COR-L47 (cell line): ENCODE results near the gene CHRNA4.
"Not testable (repeated sequence)": the region's sequence is repeated elsewhere in the genome, so short reads cannot be mapped to it uniquely, and the experiment has no call there.

Source experiments
- DNase-seq: peaks from one replicate; lab custom pipeline; 2025; lab: John Stamatoyannopoulos, UW

The CHRNA4 gene

DNA sequence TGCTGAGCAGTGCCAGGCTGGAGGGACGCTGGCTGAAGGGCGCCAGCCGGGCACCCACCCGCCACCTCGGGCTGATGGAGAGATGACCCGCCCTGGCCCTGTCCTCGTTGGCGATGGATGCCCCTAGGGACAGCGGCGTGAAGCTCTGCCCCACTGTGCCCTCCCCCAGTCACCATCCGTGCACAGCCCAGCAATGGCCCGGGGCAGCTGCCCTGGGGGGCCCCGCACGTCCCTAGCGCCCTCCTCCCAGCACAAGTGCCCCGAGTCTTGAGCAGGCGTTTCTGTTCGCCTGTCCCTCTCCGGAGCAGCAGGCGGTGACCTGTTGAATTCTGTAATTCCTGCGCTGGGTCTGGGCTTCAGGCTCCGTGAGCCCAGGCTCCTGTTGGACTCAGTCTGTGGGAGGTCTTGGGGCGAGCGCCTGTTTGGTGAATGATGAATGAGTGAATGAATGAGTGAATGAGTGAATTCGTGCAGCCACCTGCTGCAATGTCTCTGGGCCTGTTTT, 36.8 kb upstream of the CHRNA4 start:
- DNase-seq: no peak

DNA sequence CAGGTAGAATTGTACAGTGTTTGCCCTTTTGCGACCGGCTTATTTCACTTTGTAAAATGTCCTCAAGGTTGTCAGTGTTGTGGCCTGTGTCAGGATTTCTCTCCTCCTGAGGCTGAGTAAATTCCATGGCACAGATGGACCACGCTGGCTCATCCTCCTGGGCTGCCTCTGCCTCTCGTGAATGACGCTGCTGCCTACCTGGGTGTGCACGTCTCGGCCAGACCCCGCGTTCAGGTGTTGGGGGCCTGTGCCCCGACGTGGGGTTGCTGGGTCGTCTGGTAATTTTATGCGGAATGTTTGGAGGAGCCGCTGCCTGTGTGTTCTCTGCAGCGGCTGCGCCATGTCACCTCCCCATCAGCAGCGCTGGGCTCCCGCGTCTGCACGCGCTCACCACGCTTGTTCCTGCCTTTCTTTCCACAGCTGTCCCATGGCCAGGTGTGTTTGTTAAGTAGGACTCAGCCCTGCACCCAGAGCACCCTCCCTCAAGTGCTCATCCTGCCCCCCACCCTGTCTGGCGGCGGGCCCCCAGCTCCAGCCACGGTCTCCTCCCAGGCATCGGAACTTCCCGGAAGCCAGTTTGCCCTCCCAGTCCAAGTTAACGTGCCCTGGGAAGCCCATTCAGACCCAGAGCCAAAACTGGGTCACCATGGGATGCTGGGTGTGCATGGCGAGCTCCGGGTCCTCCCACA, 36.1 kb upstream of the CHRNA4 start:
- DNase-seq: no peak

DNA sequence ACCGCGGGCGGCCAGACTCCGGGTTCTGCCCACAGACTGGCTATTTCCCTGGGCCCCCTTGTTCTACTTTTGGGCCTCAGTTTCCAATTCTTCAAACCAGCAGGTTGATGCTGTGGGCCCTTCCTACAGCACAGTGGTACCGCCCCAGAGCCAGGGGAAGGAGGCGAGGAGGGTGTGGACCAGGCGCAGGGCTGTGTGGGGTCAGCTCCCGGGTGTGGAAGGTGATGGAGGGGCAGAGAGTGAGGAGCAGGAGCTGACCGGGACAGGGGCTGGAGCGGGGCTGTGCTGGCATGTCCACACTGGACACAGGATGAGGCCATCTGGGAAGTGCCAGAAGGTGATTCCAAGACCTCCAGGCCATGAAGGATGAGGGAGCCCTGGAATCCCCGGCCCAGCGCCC, 35.2 kb upstream of the CHRNA4 start:
- no peak for DNase-seq

DNA sequence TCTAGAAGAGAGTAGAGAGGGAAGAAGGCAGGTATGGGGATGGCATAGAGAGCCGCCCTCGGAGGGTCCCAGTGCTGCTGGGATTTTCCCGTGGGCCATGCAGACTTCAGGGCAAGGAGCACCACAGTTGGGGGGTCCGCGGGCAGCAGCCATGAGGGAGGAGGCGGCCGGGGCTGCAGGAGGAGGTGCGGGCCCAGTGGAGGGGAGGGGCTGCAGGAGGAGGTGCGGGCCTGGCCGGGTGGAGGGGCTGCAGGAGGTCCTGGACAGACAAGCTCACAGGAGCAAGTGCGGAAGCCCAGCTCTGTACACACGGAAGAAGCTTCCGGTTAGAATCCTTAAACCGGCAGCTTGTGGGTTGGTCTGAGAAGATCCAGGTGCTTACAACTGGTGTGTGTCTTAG, 34.6 kb upstream of the CHRNA4 start:
- DNase-seq: no peak

DNA sequence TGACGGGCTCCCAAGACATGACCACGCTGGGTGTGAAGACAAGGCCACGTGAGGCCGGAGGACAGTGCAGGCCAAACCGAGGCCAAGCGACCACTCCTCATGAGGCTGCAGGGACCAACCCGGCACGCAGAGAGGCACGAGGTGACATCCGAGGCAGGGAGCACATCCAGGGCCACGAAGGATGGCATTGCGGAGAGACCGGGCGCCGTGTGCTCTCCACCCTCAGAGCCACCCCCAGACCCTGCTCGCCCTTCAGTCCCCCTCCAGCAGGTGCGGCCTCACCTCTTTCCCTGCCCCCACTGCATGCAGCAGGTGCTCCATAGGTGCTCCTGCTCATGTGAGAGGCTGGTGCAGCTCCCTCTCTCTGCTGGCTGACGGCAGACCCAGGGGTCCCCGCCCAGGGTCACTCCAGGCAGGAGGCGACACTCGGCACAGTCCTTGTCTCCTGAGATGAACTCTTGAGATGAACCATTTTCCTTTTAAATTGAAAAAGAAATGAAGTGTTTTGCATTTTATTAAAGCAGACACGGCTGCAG, 33.8 kb upstream of the CHRNA4 start:
- DNase-seq: no peak

DNA sequence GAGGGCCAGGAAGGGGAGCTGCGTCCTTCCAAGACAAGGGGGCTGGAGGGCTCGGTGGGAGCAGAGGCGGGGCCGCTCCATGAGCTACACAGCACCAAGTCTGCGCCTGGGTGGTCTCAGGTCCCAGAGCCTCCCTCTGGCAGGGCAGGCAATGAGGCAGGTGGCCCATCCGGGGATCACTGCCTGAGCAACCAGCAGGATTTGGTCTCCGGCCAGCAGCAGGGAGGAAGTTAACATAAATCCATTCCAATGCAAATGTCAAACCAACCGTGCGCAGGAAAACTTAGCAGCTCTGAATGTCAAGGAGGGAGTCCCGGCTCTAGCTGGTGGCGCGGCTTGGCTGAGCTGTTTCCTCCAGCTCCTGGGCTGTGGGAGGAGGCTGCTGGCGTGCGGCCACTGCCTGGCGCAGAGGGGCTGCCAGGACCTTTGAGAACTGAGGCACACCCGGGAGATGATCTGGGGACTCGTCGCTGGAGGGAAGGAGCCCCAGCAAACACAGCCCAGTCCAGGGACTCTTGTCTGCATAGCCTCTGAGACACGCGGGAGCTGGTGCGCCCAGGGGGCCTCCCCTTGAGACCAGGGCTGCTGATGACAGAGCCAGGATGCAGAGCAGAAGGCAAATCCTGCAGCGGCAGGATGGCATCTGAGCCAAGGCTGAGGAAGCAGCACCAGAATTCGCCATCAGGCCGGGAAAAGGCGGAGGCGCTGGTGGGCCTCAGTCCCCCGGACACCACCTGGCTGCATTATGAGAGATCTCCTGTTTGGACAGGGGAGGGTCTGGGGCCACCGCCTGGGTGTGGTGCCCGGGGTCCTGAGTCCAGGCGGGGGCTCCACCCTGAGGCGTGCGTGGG, 33.1 kb upstream of the CHRNA4 start:
- DNase-seq: no peak

DNA sequence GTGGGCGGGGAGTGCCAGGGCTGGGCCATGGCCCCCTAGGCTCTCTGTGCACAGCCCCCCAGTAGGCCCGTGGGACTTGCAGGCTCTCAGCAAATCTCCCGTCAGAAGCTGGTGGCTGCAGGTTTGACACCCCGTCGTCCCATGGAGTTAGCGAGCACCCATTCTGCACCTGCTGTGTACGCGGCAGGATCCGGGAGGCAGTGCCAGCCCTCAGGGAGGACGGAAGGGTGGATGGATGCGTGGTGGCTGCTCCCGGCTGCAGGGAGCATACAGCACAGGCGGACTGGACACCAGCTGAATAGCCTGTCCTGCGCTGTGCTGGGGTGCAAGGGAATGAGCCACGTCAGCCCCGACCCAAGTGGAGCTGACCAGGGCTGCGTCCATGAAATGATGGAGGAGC, 32.4 kb upstream of the CHRNA4 start:
- no peak for DNase-seq

DNA sequence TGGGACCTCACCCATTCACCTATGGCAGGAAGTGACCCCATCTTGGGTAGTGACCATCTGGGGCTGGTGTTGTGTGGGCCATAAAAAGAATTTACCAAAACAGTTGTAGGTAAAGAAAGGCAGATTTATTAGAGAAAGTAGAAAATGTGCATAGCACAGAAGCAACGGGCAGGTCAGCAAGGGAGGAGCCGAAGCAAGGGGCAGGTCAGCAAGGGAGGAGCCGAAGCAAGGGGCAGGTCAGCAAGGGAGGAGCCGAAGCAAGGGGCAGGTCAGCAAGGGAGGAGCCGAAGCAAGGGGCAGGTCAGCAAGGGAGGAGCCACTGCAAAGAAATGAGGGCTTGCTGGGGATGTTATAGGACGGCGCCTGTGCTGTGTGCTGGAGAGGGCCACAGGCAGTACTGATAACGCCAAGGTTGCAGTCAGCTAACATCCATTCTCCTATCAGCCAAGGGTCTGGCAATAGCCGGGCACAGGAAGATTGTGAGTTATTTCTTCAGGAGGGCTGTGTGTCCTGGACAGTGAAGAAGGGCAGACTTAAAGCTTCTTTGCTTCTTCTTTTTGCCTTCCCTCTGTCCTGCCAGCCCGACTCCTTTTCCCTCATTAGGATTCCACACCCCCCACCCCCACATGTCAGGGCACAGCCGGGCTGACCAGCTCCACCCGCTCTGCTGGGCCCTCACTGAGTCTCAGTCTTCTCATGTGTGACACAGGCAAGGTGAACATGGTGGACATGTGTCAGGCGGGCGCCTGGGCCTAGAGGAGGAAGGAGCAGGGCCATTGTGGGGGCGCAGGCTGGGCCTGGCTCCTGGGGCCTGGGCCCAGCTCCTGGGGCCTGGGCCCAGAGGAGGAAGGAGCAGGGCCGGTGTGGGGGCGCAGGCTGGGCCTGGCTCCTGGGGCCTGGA, 31.6 kb upstream of the CHRNA4 start:
- no peak for DNase-seq

DNA sequence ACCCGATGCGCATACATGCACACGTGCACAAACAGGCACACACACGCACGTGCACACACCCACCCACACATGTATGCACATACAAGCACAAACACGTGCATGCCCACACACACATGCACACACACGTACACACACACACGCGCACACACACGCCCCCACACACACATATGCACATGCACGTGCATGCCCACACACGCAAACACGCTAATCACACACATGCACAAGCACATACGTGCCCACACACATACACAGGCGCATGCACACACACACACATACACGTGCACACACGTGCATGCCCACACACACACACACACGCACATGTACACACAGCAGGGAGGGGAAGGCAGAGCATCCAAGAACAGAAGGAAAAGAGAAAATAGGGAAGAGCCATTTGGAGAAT, 26.8 kb upstream of the CHRNA4 start:
- no peak for DNase-seq

DNA sequence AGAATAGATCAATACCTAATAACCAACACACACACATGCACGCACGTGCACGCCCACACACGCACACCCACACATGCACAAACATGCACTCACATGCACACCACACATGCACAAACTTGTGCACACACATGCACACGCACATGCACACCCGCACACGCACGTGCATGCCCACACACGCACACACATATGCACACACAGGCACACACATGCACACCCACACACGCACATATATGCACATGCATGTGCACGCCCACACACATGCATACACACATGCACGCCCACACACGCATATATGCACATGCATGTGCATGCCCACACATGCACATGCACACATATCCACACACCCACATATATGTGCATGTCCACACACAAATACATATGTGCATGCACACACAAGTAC, 26.2 kb upstream of the CHRNA4 start:
- no peak for DNase-seq

DNA sequence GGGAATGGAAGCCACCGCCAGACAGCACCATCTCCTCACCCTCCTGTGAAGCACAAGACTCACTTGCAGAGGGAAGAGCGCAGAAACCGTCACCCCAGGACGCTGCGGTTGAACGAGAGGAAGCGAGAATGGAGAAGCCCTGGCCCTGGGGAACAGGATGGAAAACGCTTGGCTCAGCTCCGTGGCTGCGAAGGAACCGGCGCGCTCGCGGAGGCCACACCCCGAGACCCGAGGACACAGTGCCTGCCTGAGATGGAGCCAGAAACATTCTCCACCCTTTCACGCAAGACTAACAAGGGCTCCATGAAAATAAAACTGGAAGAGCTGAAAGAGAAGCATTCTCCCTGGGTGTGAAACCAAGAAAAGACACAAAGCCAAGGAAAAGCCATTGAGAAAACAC, 25.3 kb upstream of the CHRNA4 start:
- DNase-seq: no peak

DNA sequence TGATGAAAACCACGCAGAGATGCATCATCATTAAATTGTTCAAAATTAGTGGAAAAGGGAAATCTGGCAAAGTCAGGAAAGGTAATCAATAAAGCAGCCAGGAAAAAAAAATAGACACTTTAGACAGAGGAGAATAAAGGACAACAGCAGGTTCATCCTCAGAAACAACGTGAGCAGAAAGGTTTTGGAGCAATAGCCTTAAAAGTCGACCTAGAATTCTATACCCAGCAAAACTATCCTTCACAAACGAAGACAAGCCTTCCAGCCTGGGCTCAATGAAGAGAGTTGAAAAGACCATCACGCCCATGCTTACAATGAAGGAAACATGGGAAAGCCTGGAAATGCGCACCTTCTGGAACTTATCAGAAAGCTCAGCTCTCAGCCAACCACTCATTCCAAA, 24.7 kb upstream of the CHRNA4 start:
- no peak for DNase-seq

DNA sequence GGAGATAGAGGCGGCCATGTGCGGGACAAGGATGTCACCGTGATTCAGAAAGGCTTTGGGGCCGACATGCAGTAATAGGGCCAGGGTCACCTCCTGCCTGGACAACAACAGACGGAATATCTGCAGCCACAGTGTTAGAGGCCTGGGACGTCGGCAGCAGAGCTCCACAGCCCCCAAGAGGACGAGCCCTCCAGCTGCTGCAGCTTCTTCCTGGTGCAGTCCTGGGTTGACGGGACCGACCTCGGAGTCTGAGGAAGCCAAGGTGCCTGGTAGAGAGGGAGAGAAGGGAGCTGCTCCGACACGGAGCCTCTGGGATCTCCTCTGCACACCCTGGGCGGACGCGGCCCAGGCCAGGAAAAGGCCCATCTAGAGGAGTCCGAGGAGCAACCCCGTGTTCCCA, 23.2 kb upstream of the CHRNA4 start:
- no peak for DNase-seq

DNA sequence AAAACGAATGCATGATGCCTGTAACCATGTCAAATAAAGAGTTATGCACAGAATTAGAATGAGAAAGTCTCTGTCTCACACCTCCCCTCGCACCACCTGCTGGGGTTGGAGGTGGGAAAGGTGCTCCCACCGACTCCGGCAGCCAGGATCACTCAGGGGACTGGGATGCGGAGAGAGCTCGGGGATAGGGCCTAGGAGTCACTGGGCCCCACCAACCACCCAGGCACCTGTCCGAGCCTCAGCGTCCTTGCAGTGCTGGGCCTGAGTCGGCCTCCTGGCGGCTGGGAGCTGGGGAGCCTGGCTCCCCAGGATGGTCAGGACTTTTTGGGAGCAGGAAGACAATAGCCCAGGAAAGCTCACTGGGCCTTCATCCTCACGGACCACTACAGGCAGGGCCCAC, 22.4 kb upstream of the CHRNA4 start:
- DNase-seq: no peak

DNA sequence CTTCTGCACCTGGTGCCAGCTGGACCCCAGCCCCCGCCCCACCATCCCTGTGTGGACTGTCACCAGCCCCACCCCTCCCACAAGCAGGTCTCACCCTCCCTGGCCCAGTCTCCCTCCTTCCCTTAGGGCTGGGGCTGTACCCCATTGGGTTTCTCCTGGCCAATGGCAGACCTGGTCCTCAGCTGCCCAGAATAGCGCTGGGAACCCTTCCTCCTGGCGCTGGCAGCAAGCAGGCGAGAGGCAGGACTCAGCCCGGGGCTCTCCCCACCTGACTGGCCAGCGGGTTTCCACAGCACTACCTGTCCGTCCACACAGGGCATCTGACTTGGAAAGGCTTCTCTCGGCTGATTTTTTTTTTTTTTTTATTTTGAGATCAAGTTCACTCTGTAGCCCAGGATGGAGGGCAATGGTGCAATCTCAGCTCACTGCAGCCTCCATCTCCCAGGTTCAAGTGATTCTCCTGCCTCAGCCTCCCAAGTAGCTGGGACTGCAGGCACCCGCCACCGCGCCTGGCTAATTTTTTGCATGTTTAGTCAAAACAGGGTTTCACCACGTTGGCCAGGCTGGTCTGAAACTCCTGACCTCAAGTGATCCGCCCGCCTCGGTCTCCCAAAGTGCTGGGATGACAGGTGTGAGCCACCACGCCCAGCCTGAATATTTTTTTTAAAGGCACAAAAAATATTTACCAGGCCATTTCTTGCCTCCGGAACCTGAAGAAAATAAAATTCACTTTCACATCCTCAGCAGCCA, 21.6 kb upstream of the CHRNA4 start:
- DNase-seq: no peak

DNA sequence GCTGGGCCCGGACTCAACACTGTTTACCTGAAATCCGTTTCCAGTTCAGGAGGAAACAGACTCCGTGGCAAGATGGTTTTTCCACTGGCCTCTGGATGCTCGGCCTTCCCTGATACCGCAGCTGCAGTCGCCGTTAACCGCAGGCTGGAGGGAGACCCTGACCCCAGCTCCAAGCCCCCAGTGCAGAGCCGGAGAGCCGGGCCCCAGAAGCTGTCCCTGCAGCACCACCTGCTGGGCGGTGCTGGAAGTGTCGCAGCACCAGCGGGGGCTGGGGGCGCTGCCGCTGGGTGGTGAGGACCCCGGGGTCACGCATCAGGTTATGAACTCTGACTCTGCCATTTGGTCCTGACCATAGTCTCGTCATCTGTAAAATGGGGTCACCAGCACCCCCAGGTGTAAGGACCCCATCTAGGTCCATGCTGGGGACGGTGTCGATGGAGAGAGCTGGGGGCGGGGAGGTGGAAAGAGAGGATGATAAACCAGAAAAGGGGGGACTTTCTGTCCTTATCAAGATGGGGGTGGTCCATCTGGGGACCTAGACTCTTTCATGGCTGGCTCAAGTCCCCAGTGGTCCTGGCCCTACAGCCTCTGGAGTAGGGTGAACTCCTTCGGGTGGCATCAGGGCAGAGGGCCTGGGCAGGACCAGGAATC, 20.8 kb upstream of the CHRNA4 start:
- DNase-seq: no peak

DNA sequence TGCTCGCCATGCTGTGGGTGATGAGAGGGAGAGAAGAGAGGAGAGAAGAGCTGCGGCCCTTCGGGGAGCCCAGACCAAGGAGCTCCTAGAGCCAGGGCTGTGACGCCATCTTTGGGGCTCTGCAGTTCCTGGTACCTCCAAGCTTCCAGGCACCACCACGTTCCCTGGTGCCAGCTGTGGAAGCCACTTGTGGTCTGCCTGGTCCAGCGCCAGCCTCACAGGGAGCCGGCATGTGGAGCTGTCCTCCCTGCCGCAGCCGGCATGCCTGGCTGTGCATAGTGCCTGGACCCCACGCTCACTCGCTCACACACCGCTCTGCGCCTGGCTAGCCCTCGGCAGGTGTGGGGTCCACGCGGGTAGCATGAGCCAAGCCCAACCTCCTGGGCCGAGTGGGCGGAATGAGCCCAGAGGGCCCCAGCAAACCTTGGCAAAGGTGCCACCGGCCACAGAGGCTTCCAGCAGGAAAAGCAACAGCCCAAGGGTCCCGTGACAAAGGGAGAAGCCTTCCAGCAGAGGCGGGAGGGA, 19.3 kb upstream of the CHRNA4 start:
- DNase-seq: no peak

DNA sequence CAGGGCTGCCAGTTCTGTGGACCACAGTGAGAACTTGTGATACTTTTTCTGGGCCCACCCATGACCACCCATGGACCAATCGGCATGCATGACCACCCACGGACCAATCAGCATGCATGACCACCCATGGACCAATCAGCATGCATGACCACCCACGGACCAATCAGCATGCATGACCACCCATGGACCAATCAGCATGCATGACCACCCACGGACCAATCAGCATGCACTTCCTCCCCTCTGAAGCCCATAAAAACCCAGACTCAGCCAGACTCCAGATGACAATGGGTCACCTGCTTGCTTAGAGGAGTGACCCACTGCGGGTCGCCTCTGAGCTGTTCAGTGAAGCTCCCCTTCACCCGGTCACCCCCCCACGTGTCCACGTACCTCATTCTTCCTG, 18.7 kb upstream of the CHRNA4 start:
- not testable (repeated sequence) for DNase-seq

DNA sequence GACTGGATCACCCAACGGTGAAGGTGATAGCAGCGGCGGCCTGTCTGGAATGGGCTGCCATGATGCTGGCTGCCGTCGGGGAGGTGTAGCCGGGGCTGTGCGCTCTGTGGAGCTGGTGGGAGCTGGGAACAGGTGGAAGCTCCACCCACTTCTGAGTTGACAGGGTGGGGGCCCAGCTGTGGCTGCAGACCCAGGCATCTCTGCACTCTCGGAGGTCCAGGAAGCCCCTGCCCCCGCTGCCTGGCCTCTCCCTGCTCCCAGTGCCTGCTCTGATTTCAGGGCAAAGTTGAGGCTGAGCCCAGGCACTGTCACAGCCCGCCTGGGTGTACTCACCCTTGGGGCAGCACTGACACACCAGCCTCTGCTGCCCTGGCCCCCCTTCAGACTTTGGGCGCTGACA, 18.1 kb upstream of the CHRNA4 start:
- no peak for DNase-seq

DNA sequence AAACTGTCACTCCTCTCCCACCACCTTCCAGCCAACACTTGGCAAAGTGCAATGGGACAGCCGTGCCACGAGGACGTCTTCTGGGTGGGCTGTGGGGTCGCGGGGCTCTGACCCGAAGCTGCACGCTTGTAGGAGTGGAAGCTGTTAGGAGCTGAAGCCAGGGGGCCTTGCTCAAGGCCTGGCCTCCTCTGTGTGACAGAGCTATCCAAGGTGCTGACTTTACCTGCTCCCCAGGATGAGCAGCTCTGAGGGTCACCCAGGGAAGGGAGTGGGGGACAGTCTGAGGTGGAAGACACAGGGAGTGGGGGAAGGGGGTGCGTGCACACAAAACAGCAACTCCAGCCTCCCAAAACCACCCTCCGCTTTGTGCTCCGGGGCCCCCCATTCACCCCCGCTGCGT, 17.5 kb upstream of the CHRNA4 start:
- no peak for DNase-seq

DNA sequence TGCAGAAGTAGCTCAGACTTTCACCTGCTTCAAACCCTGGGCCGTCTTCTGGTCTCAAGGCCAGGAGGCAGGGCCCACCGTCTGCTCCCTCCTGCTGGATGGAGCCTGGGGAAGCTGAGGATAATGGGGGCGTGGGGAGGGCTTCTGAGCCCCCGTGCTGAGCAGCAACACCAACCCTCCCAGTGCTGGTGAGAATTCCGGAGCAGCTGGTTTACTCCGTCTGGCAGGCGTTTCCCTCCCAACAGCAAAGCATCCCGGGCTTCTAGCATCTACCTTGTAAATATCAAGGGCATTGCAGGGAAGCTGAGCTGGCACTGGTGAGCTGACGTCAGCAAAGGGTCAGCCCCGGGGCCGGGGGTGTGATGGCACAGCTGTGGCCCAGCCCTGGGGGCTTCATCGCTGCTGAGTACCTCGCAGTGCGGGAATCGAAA, 16.8 kb upstream of the CHRNA4 start:
- no peak for DNase-seq
